ENCODE measurements around the gene RBFOX2.
"Not testable (repeated sequence)": the region's sequence is repeated elsewhere in the genome, so short reads cannot be mapped to it uniquely, and the experiment has no call there.

RBFOX2 gene

GRCh38 chr22:36028646-36029405 is at the start of gene RBFOX2:
TSS of gene RBFOX2 (minus strand) at chr22:36028824. CDS start at chr22:36028425, 399 bp downstream.
- peak; percentile 88 for DNase-seq

GRCh38 chr22:36077271-36077670 is 48.6 kb upstream of the RBFOX2 start:
- DNase-seq: no peak

GRCh38 chr22:36075724-36076123 is 47.1 kb upstream of the RBFOX2 start:
- DNase-seq: no peak

DNA sequence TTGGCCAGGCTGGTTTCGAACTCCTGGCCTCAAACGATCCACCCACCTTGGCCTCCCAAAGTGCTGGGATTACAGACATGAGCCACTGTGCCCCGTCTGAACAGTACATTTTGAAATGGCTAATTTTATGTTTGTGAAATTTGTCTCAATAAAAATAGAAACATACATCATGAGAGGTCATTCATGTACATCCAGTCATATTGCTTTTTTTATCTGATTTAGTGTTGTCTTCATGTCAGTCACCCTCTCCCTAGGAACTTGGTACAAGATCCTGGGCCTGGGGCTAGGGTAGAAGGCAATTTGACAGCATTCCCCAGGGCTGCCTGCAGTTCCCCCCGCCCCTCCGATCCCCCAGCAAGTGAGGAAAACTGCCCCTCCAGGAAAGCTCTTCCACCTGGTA is 46.6 kb upstream of the RBFOX2 start:
- no peak for DNase-seq

GRCh38 chr22:36073476-36073875 is 44.9 kb upstream of the RBFOX2 start:
- DNase-seq: no peak

DNA sequence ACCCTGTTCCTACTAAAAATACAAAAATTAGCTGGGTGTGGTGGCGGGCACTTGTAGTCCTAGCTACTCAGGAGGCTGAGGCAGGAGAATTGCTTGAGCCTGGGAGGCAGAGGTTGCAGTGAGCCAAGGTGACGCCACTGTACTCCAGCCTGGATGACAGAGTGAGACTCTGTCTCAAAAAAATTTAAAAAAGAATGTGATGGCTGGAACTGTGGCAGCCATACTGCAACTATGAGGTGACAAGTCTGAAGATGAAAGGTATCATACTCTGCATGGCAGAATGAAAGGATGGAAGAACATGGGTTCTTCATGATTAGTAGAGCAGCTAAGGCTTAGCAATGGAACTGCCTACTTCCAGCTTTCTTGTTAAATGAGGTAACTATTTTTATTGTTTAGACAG is 42.0 kb upstream of the RBFOX2 start:
- DNase-seq: not testable (repeated sequence)

DNA sequence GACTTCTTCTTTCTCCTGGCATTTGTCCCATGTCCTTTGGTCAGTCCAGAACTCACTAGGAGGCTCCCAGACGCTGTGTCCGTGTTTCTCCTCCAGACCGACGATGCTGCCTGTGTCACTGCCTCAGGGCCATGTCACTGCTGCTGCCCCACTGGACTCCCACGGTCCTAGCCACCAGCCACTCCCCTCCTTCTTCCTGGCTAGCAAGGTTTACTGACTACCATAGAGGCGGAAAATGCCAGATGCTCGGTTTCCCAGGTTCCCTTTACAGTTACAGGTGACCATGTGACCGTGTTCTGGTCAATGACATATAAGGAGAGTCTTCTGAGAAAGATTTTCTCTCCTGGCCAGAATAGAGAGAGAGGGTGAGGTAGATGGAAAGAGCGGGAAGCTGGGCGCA is 40.7 kb upstream of the RBFOX2 start:
- DNase-seq: no peak

DNA sequence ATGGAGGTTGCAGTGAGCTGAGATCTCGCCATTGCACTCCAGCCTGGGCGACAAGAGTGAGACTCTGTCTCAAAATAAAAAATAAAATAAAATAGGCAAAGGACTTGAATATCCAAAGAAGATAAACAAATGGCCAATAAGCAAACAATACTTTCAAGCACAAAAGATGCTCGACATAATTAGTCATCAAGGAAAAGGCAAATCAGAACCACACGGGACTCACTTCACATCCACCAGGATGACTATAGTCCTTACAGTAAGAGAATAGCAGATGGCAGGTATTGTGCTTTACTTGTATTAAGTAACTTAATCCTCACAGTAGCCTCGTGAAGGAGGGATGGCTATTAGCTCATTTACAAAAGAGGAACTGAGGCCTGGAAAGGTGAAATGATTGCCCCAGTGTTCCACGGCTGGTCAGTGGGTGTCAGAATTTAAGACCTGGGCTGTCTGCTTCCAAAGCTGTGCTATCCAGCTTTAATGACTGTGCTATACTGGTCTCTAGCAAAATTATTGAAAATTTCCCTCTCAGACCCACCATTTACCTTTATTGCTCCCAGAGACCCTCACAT is 40.2 kb upstream of the RBFOX2 start:
- no peak for DNase-seq

GRCh38 chr22:36067235-36067558 is 38.6 kb upstream of the RBFOX2 start:
- no peak for DNase-seq

DNA sequence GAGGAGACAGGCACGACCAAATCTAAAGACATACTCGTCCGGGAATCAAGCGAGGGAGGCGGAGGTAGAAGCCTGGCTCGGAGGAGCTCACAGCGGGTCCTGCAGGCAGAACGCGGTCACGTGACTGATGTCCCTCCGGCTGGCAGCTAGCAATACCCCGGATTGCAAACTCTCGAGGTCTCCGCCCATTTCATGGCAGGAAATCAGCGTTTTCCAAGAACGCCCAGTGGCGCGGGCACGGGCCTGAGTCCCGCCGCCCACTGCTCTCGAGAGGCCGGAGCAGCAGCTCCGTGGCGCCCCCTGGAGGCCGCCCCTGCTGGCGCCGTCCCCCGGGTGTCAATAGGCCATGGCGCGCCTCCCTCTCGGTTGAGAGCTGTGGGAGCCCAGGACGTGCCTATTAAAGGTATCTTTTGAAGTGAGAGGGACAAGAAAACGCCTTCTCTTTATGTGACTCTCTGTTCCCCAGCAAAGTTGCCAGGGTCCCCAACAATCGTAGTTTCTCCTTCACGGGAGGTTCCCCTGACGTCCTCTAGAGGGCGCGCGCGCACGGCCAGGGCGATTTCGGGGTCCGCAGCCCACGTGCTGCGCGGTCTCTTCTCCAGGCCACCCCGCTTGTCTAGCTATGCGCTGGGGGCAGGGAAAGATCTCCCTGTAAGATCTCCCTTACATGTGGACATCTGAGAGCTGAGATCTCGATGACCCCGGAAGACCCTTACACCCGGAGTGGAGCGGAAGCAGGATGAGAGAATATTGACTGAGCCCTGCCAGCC is 37.3 kb upstream of the RBFOX2 start:
- peak; percentile 81 for DNase-seq

DNA sequence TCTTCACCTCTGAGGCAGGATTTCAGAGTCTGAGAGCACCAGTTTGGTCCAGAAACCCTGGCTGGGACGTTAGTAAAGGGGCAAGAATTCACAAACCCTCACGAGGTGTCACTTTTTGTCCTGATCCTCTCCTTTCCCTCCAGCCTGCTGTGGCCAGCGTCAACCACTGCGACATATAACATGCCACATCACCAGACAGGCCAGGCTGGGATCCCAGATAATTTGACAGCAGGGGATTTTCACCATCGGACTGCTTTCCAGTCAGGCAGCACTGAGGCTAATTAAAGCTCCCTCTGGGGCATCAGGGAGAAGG is 36.8 kb upstream of the RBFOX2 start:
- no peak for DNase-seq

DNA sequence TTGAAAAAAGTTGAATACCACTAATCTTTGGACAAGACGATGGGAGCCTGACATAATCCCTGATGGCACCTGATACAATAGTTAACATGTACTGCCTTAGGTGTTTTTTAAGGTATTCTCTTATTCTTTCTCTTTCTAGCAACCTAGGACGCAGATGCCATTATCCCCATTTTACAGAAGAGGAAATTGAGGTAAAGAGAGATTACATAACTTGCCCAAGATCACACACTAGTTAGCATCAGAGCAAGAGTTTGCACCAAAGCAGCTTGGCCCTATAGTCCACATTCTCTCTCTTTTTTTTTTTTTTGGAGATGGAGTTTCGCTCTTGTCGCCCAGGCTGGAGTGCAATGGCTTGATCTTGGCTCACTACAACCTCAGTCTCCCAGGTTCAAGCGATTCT is 35.7 kb upstream of the RBFOX2 start:
- DNase-seq: no peak

- no peak for DNase-seq
These were observed 28.4 kb upstream of the RBFOX2 start for GRCh38 chr22:36056980-36057379.

DNA sequence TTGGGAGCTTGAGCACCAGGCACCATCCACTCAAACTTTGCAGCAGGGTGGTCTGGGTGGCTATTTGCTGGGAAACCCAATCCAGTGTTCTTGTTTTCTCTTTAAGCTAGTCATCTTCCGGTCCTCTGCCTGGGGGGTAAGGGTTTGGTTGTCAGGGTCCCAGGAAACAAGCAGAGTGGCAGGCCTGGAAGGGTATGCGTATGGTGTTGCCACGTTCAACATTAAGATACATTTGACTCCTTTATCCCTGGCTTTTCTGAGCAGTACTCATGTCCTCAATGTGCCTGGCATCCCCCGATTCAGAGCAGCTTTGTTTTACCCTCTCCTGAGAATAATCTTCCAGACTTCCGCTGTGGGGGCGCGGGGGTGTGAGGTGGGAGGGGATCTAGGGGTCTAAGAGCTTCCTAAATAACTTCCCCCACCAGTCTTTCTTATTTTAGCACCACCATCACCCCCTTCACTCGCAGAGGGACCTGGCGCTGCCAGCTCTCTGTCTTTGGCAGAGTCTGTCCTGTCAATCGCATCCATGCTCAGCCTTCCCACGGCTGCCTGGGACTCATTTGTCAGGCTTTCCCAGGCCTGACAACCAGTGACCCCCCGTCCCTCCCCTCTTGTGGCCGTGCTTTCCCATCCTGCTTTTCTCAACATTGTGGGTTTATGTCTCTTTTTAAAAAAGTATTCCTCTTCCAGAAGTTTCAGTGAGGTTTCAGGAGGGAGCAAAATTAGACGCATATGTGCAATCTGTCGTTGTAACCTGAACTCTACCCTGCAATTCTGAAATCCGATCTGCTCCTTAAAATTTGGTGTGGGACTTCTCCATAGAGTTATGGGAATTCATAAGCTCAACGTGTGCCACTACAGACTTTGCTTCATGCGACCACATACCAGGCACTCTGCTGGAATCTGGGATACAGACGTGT is 27.0 kb upstream of the RBFOX2 start:
- DNase-seq: no peak

- DNase-seq: not testable (repeated sequence)
These were observed 25.8 kb upstream of the RBFOX2 start for GRCh38 chr22:36054446-36054845.

- DNase-seq: no peak
These were observed 24.9 kb upstream of the RBFOX2 start for GRCh38 chr22:36053242-36054147.

- peak; percentile 11 for DNase-seq
These were observed 23.9 kb upstream of the RBFOX2 start for GRCh38 chr22:36052505-36052941.

GRCh38 chr22:36049678-36049997 is 21.0 kb upstream of the RBFOX2 start:
- DNase-seq: no peak

DNA sequence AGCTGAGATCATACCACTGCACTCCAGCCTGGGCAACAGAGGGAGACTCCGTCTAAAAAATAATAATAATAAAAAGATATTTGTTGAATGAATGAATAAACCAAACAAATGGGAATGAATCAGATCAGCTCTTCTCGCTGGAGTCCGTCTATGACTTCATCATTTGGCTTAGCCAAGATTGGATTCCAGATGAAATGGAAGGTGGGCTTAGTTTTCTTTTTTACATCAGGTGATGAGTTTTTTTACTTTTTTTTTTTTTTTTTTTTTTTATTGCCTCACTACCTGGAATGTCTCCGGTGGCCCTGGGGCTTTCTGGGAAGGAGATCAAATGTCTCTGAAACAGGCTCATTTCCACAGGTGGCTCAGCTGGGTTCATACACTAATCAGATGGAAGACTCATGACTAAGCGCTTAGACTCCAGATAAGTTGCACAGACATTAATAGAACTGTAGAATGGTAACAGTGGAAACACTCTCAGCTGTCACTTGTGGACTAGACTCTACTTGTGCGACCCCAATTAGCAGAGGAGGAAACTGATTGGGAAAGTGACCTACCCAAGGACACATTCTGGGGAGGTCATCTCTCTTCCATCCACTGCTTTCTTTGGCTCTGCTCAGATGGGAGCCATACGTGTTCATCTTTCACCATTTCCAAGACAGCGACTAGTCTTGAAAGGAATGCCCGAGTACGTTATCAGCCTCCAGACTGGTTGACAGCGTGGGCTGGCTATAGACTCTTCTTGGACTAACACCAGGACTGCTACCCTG is 20.5 kb upstream of the RBFOX2 start:
- no peak for DNase-seq

DNA sequence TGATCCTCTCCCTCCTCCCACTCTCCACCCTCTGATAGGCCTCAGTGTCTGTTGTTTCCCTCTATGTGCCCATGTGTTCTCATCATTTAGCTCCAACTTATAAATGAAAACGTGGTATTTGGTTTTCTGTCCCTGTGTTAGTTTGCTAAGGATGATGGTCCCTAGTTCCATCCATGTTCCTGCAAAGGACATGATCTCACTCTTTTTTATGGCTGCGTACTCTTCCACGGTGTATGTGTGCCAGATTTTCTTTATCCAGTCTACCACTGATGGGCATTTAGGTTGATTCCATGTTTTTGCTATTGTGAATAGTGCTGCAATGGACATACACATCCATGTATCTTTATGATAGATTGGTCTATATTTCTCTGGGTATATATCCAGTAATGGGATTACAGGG is 15.9 kb upstream of the RBFOX2 start:
- DNase-seq: not testable (repeated sequence)

DNA sequence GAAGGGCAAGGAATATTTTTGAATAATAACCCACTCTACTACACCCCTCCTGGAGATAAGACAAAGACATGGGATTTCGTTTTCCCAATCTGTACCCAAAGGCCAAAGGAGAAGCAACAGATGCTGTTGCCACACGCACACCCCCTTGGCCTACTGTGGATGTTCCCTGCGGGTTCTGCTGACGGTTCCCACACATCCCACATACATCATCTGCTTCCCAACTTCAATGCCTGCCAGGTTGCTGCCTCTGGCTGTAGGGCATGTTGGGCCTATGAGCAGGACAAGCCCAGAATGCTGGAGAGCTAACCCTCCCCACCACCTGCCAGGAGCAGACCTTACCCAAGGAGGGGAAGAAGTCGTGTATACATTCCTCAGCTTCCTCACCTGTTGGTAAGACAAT is 13.6 kb upstream of the RBFOX2 start:
- no peak for DNase-seq

Measured in activated CD4-positive, alpha-beta T cell treated with anti-CD3 and anti-CD28 coated beads for 48 hours (primary cell).